GM23248 (cell line): ENCODE results near the gene TOMM22. TPM values are rescaled to one million over a fixed set of nuclear protein-coding genes. Genes with fewer than 3 reads are reported as not detected.

Source experiments
- DNase-seq: peaks from one replicate; pipeline ENCODE4 v3.0.0-alpha.2; 2015
- H2AFZ ChIP-seq: fragments of 200-600 bp; sonication (generic); 2 replicates; pipeline ENCODE4 v1.6.1; 2016; ENCODE audit warnings: antibody characterized with exemption
- H3F3A ChIP-seq: fragments of 200-600 bp; sonication (generic); 2 replicates; pipeline ENCODE4 v1.6.1; 2016; ENCODE audit warnings: mild to moderate bottlenecking, antibody characterized with exemption, mixed run types; ENCODE audit not compliant: insufficient read depth
- H3K27ac ChIP-seq: fragments of 200-600 bp; sonication (generic); 2 replicates; pipeline ENCODE4 v1.5.1; 2016; ENCODE audit warnings: mild to moderate bottlenecking
- H3K27me3 ChIP-seq: fragments of 200-600 bp; sonication (generic); replicated peaks from 2 replicates; pipeline ENCODE4 v1.6.1; 2016; ENCODE audit warnings: mild to moderate bottlenecking; ENCODE audit not compliant: insufficient read depth
- H3K36me3 ChIP-seq: fragments of 200-600 bp; sonication (generic); 2 replicates; pipeline ENCODE4 v1.6.1; 2016; ENCODE audit warnings: low read depth, mild to moderate bottlenecking
- H3K4me1 ChIP-seq: fragments of 200-600 bp; sonication (generic); 2 replicates; pipeline ENCODE4 v1.6.1; 2016; ENCODE audit warnings: mild to moderate bottlenecking; ENCODE audit not compliant: insufficient read depth
- H3K4me2 ChIP-seq: fragments of 200-600 bp; sonication (generic); one replicate; pipeline ENCODE4 v1.6.1; 2016; ENCODE audit warnings: mild to moderate bottlenecking; ENCODE audit not compliant: unreplicated experiment
- H3K4me3 ChIP-seq: fragments of 200-600 bp; sonication (generic); 2 replicates; pipeline ENCODE4 v1.5.1; 2016; ENCODE audit warnings: mild to moderate bottlenecking
- H3K79me2 ChIP-seq: fragments of 200-600 bp; sonication (generic); 2 replicates; pipeline ENCODE4 v1.6.1; 2016; ENCODE audit warnings: mild to moderate bottlenecking; ENCODE audit not compliant: insufficient read depth
- H3K9ac ChIP-seq: fragments of 200-600 bp; sonication (generic); 2 replicates; pipeline ENCODE4 v1.6.1; 2016; ENCODE audit warnings: mild to moderate bottlenecking
- H3K9me2 ChIP-seq: fragments of 200-600 bp; sonication (generic); 2 replicates; pipeline ENCODE4 v1.6.1; 2016; ENCODE audit warnings: mixed run types, mild to moderate bottlenecking, moderate library complexity; ENCODE audit not compliant: insufficient read depth
- H3K9me3 ChIP-seq: fragments of 200-600 bp; sonication (generic); one replicate; pipeline ENCODE4 v1.6.1; 2017; ENCODE audit warnings: low read depth
- H4K20me1 ChIP-seq: fragments of 200-600 bp; sonication (generic); 2 replicates; pipeline ENCODE4 v1.6.0; 2016; ENCODE audit not compliant: insufficient read depth
- EZH2 ChIP-seq: fragments of 200-600 bp; sonication (generic); IDR thresholded peaks from 2 replicates; pipeline ENCODE4 v1.6.1; 2018; ENCODE audit warnings: antibody characterized with exemption, mild to moderate bottlenecking; ENCODE audit not compliant: insufficient read depth, poor library complexity, severe bottlenecking
- EZH2phosphoT487 ChIP-seq: fragments of 200-600 bp; sonication (generic); IDR thresholded peaks from 2 replicates; pipeline ENCODE4 v1.6.1; 2018; ENCODE audit warnings: antibody characterized with exemption, moderate library complexity, mild to moderate bottlenecking, low read depth; ENCODE audit not compliant: insufficient read depth
- WGBS, 2 experiments: methylation state at CpG; one replicate each; pipeline ENCODE4 v1.1.6; 2015 to 2017; ENCODE audit warnings: low lambda C conversion rate in 2 of 2, low coverage in 1 of 2; ENCODE audit errors: missing lambda C conversion rate in 2 of 2; 5-methylcytosine and 5-hydroxymethylcytosine counted together
- in situ Hi-C: fragments of 300-500 bp; cut with MboI; formaldehyde crosslinking; loops from 2 replicates; pipeline ENCODE4 v1.15.0; 2020
- polyA plus RNA-seq: library from polyadenylated mRNA; unstranded; fragments of >200 nt; fragmentation: Nextera tagmentation; extraction: Ambion mirVana; gene quantifications from 2 replicates; pipeline ENCODE4 v1.2.1, GENCODE V29; 2016
- total RNA-seq: library from RNA; depleted of rRNA; stranded (reverse); fragments of >200 nt; shearing (Covaris generic); gene quantifications from 2 replicates; pipeline ENCODE4 v1.2.3, GENCODE V29; 2014

TOMM22 gene
- total and polyA plus RNA-seq, 2 experiments from 2014 or later, result 48.9 to 92.0 TPM

DNA sequence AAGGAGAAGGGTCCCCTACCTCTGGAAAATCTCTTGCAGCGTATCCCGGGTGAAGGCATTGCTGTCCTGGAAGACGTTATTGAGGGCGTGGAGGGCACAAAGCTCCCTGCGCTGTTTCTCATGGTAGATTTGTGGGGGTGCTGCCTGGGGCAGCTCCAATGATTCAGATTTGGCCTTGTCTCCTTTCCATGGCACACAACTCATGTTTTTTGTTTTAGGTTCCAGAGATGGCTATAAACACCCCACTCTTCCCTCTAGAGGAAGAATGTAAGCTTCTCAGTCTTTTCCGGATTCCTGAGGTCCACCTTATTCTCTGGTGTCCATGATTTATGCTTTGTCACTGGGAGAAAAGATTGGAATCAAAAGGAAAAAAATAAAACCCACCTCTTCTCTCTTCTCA lies 18.0 kb downstream of the TOMM22 start:
- Histone ChIP-seq H3K4me2 (peak overlapping the region; percentile 95), H3K4me3 (peak overlapping the region; percentile 87), H3K4me1 (peaks cover 45% of the 10 kb centered on the region), H3K9ac (peak overlapping the region; percentile 99), H3K27ac (peak overlapping the region; percentile 97), H3F3A (peaks cover 45% of the 10 kb centered on the region), H3K9me2 (no peaks in the 10 kb centered on the region), H3K9me3 (no peaks in the 10 kb centered on the region), H4K20me1 (no peaks in the 10 kb centered on the region), H3K79me2 (peaks cover 53% of the 10 kb centered on the region), H3K36me3 (no peaks in the 10 kb centered on the region), H3K27me3 (no peaks in the 10 kb centered on the region), H2AFZ (0 out of 2 replicates have a peak overlapping the region, but pooled peaks have one; percentile 36)
- DNase-seq, result peak; percentile 83
- 0 to 5% methylated on average over 6 of the region's 6 CpGs for WGBS, 2 experiments
- TF ChIP-seq EZH2 (no peak), EZH2phosphoT487 (no peak)
- in situ Hi-C loops, result no loop called here

DNA sequence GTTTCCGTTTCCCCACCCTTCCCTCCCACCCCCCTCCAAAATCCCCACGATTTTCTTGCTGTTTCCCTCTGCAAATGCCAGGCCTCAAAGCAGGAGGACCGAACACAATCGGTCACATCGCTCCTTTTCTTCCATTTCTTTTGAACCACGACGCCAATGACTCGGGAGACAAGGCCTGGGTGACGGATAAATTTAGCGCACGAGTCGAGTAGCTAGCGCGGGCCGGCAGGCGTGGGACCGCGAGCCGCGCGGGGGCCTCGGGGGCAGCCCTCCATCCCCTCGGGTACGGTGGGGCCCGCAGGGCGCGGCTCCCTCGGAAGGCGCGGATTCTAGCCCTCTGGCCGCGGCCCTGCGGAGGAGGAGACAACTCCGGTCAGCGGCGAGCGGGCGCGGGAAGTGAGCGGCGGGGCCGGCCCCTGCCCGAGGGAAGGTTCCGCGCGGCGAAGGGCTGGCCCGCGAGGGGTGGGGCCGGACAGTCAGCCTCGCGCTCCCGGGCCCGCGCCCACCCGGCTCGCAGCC lies 18.6 kb downstream of the TOMM22 start:
- Histone ChIP-seq H3K9me3 (no peaks in the 10 kb centered on the region), H3K27me3 (no peaks in the 10 kb centered on the region), H3K9ac (peak overlapping the region; percentile 99), H2AFZ (peak overlapping the region; percentile 36), H3K4me1 (peaks cover 43% of the 10 kb centered on the region), H3F3A (peaks cover 48% of the 10 kb centered on the region), H3K79me2 (peaks cover 47% of the 10 kb centered on the region), H3K4me3 (peak overlapping the region; percentile 87), H3K36me3 (no peaks in the 10 kb centered on the region), H4K20me1 (no peaks in the 10 kb centered on the region), H3K9me2 (no peaks in the 10 kb centered on the region), H3K4me2 (peak overlapping the region; percentile 95), H3K27ac (peak overlapping the region; percentile 97)
- in situ Hi-C loops, result no loop called here
- TF ChIP-seq EZH2 (no peak), EZH2phosphoT487 (no peak)
- DNase-seq, result peak; percentile 82
- 1 to 2% methylated on average over 33 to 54 of the region's 57 CpGs for WGBS, 2 experiments

DNA sequence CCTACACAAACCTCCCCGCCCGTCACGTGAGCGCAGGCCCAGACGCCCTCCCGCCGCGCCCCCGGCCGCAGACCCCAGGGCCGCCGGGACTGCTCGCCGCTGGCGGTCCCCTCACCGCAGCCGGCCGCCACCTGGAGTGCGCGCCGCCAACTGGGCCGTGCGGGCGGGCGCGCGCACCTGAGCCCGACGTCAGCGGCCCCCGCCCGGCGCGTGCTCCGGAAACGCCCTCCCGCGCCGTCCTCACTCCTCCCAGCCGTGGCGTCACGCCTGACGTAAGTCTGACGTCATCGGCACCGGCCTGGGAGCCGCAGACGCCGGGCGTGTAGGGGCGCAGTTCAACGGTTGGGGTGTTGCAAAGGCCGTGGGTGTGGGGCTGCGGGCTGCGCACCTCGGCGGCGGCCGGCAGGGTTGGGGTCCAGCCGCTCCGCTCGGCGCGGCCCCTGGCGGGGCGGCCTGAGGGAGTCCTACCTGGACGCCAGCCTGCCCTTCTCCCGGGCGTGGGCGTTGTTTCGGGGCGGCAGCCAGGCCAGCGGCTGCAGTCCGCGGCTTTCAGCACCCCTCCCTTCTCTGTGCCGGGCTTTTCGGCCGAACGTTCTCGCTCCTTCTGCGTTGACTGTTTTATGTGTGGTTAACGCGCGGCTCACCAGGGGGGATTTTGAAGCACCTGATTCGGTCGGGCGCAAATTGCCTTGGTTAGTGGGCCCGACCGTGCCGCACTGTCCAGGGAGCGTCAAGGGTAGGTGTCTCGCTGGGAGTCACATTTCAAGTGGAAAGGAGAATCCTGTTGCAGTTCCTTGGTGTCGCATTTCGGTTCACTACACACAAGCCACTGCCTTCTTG lies 19.3 kb downstream of the TOMM22 start, which contains the start of gene JOSD1:
Gene JOSD1 (minus strand): TSS at position 155 of the 840 bp plus-strand sequence. CDS start 956 bp downstream, outside the sequence.
- TF ChIP-seq EZH2phosphoT487, result no peak
- TF ChIP-seq EZH2, result no peak
- Histone ChIP-seq H2AFZ (peak within 1 kb of the TSS; percentile 72), H3K4me2 (peak within 1 kb of the TSS; percentile 95), H3K9me3 (no peaks in the 10 kb centered on the region), H4K20me1 (no peaks in the 10 kb centered on the region), H3K27me3 (no peaks in the 10 kb centered on the region), H3K36me3 (no peaks in the 10 kb centered on the region), H3K79me2 (peaks cover 42% of the 10 kb centered on the region), H3K4me3 (peak within 1 kb of the TSS; percentile 87), H3K4me1 (peaks cover 42% of the 10 kb centered on the region), H3K27ac (peak within 1 kb of the TSS; percentile 97), H3K9ac (peak within 1 kb of the TSS; percentile 99), H3F3A (peaks cover 46% of the 10 kb centered on the region), H3K9me2 (no peaks in the 10 kb centered on the region)
- in situ Hi-C loops, result no loop called here
- DNase-seq, result peak; percentile 96
- 1% methylated on average over 65 to 84 of the region's 94 CpGs for WGBS, 2 experiments

DNA sequence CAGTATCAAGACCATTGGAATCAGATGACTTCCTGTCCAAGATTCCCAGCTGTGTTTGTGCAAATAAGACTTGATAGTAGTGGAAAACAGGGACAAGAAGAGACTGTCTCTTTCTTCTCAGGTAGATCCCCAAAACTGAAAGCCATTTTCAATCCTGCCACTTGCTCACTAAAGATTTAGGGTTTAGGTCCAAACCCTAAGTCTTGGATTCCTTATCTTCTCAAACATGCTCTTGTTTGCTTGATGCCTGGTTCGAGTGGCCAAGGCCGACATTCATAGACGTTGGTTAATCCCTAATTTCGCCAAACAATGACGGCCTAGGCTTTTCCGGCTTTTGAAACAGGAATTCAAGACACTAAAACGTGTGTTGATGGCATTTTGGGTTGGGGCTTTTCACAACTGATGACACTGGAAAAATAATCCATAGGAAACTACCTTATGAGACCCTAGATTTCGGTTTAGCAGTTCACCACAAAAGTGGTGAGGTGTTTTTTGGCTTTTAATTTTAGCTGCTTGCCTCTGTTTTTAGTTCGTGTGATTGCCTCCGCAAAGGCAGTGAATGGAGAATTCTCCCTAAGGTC lies 23.0 kb downstream of the TOMM22 start:
- no peaks in the 10 kb centered on the region for H3K36me3 ChIP-seq
- H3K27me3 ChIP-seq, result no peaks in the 10 kb centered on the region
- H3K9me3 ChIP-seq, result no peaks in the 10 kb centered on the region
- H3K79me2 ChIP-seq, result peaks cover 46% of the 10 kb centered on the region
- H3K4me2 ChIP-seq, result peak overlapping the region; percentile 86
- in situ Hi-C loops, result no loop called here
- H3K4me1 ChIP-seq, result peaks cover 20% of the 10 kb centered on the region
- H4K20me1 ChIP-seq, result peaks cover 10% of the 10 kb centered on the region; the same call in 1 of the 2 replicates
- H3K27ac ChIP-seq, result peak overlapping the region; percentile 70
- DNase-seq, result peak; percentile 19
- peak overlapping the region; percentile 86 for H2AFZ ChIP-seq
- no peak for TF ChIP-seq EZH2phosphoT487
- no peaks in the 10 kb centered on the region for H3K9me2 ChIP-seq
- peak overlapping the region; percentile 67 for H3K9ac ChIP-seq
- WGBS, 2 experiments, result 21 to 24% methylated on average over 10 of the region's 10 CpGs
- peak overlapping the region; percentile 66 for H3K4me3 ChIP-seq
- peaks cover 26% of the 10 kb centered on the region for H3F3A ChIP-seq
